K562 (cell line): ENCODE measurements around the gene LRGUK. TPM values are rescaled to one million over a fixed set of nuclear protein-coding genes. Genes with fewer than 3 reads are reported as not detected.
A peak's percentile ranks its signal among the peaks of the same experiment; 100 is the strongest.

Experiments used
- ATF3 ChIP-seq, 2 experiments: fragments of 450-650 bp in 1 of 2; sonication (generic) in 1 of 2; formaldehyde crosslinking in 1 of 2; IDR thresholded peaks in 1 of 2; conservative IDR thresholded peaks in 1 of 2; 2 replicates each; pipeline versions ENCODE4 v1.6.1 to v1.8.1; 2016 to 2023; ENCODE audit warnings: mild to moderate bottlenecking in 2 of 2, moderate library complexity in 2 of 2, inconsistent platforms in 1 of 2, missing genetic modification reagents in 1 of 2
- CBFA2T3 ChIP-seq: fragments of 450-650 bp; IDR thresholded peaks from 2 replicates; pipeline ENCODE4 v1.6.1; 2017
- CREM ChIP-seq: IDR thresholded peaks from 2 replicates; pipeline ENCODE4 v1.6.1; 2014; ENCODE audit warnings: antibody characterized with exemption, low read depth
- EHMT2 ChIP-seq: fragments of 450-650 bp; IDR thresholded peaks from 2 replicates; pipeline ENCODE4 v1.6.1; 2018; ENCODE audit warnings: antibody characterized with exemption
- ETV6 ChIP-seq, 3 experiments: fragments of 150-350 bp in 1 of 3; sonication (generic) in 1 of 3; formaldehyde crosslinking in 1 of 3; IDR thresholded peaks; 2 replicates each; pipeline versions ENCODE4 v1.6.1 to v1.8.0; 2014 to 2022; ENCODE audit warnings: borderline replicate concordance in 2 of 3, low read depth in 2 of 3, antibody characterized with exemption in 1 of 3, low read length in 1 of 3, mild to moderate bottlenecking in 1 of 3, missing genetic modification reagents in 1 of 3
- FOSL1 ChIP-seq: fragments of 200-800 bp; sonication (Bioruptor generic); conservative IDR thresholded peaks from 2 replicates; pipeline ENCODE4 v1.6.1; 2016; ENCODE audit warnings: missing genetic modification characterization, missing compliant biosample characterization
- JUN ChIP-seq, 2 experiments: sonication (generic) in 1 of 2; formaldehyde crosslinking in 1 of 2; IDR thresholded peaks; 2 replicates each; pipeline versions ENCODE4 v1.6.1 to v1.8.0; 2012 to 2022; ENCODE audit warnings: borderline replicate concordance in 2 of 2, mild to moderate bottlenecking in 2 of 2, improper control_type of control experiment in 1 of 2, low read depth in 1 of 2, low read length in 1 of 2, missing genetic modification reagents in 1 of 2
- MYNN ChIP-seq, 2 experiments: sonication (generic); formaldehyde crosslinking in 1 of 2; IDR thresholded peaks; 2 replicates each; pipeline versions ENCODE4 v1.5.0 to v1.6.1; 2016 to 2020; ENCODE audit warnings: antibody characterized with exemption in 1 of 2, missing genetic modification reagents in 1 of 2
- NR1H2 ChIP-seq: sonication (generic); formaldehyde crosslinking; IDR thresholded peaks from 2 replicates; pipeline ENCODE4 v1.4.0; 2020; ENCODE audit warnings: mild to moderate bottlenecking, missing genetic modification reagents
- PML ChIP-seq: IDR thresholded peaks from 2 replicates; pipeline ENCODE4 v1.6.1; 2012; ENCODE audit warnings: low read length, inconsistent platforms
- RBFOX2 ChIP-seq: fragments of 200-400 bp; formaldehyde crosslinking; IDR thresholded peaks from 2 replicates; pipeline ENCODE4 v1.6.1; 2017; ENCODE audit warnings: low read depth, mild to moderate bottlenecking, low read length, moderate library complexity
- RBM25 ChIP-seq: fragments of 200-400 bp; formaldehyde crosslinking; IDR thresholded peaks from 2 replicates; pipeline ENCODE4 v1.6.1; 2018; ENCODE audit warnings: low read length, low read depth, moderate library complexity; ENCODE audit not compliant: severe bottlenecking
- RFX1 ChIP-seq: fragments of 450-650 bp; IDR thresholded peaks from 2 replicates; pipeline ENCODE4 v1.6.1; 2016; ENCODE audit warnings: mild to moderate bottlenecking, moderate library complexity
- SMARCA4 ChIP-seq: fragments of 450-650 bp; IDR thresholded peaks from 2 replicates; pipeline ENCODE4 v1.6.1; 2016
- ZKSCAN1 ChIP-seq: fragments of 150-350 bp; IDR thresholded peaks from 2 replicates; pipeline ENCODE4 v1.6.1; 2016; ENCODE audit warnings: low read depth, low read length
- ZNF316 ChIP-seq: fragments of 450-650 bp; IDR thresholded peaks from 2 replicates; pipeline ENCODE4 v1.6.1; 2016
- polyA plus RNA-seq, 8 experiments: library from polyadenylated mRNA; depleted of rRNA in 4 of 8; stranded (reverse) in 5 of 8; unstranded in 3 of 8; fragments of >200 nt; fragmentation: Nextera tagmentation in 2 of 8; fragmentation: Illumina TruSeq in 1 of 8; extraction: Ambion mirVana in 2 of 8; extraction: Trizol in 1 of 8; gene quantifications; 2 replicates each; pipeline versions ENCODE4 v1.2.1 to v1.2.3, GENCODE V29; 2011 to 2014; ENCODE audit warnings: inconsistent platforms in 1 of 8, missing spikeins in 1 of 8
- total RNA-seq, 7 experiments: library from RNA; depleted of rRNA in 6 of 7; stranded (reverse); fragments of >200 nt in 6 of 7; fragmentation: Illumina TruSeq in 2 of 7; extraction: Trizol in 2 of 7; gene quantifications; 2 replicates each; pipeline versions ENCODE4 v1.2.1 to v1.2.3, GENCODE V29; 2011 to 2021; ENCODE audit warnings: low replicate concordance in 1 of 7
- TF ChIP-seq, protein P1 (sequence below): IDR thresholded peaks from 2 replicates; pipeline ENCODE4 v1.6.1; 2012; ENCODE audit warnings: low read depth, low read length, improper control_type of control experiment, borderline replicate concordance
- TF ChIP-seq, protein P2 (sequence below), 2 experiments: fragments of 450-650 bp; conservative IDR thresholded peaks; 2 replicates each; pipeline ENCODE4 v1.6.1; 2017; ENCODE audit warnings: mild to moderate bottlenecking in 2 of 2, moderate library complexity in 2 of 2

Gene LRGUK
- total and polyA plus RNA-seq, 9 of the 15 experiments (the other 6 are each of a cell fraction or from before 2014, with no cell fraction given) = 0.04 to 0.33 (median 0.18) TPM

DNA sequence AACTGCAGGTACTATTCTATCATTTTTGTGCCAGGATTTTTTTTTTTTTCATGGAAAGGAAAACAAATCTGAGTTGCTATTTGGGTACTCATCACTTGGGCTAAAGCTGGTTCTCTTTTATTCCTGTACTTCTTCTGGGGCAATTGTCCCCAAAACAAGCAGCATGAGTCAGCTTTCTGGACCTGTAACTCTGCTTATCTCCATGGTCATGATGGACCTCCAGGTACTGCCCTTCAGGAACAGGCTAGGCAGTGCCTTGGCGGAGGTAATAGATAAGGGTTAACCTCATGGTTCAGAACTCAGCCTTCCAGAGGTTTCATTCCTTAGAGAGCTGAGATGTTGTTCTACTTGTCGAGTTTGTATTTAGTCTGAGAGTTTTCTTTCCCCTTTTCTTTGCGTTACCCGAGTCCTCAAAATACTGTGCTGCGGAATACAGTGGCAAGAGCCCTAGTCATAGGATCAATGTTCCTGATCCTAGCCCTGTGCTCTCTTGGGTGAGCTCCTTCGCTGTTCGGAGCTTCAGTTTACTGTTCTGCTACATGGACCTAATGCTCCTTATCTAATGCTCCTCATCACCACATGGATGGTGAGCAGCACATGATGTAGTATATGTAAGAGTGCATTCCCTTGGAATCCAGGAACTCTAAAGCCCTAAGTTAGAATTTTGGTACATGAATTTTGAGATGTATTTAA, 74.6 kb downstream of the LRGUK start (continued):
- TF ChIP-seq, protein P1, sequence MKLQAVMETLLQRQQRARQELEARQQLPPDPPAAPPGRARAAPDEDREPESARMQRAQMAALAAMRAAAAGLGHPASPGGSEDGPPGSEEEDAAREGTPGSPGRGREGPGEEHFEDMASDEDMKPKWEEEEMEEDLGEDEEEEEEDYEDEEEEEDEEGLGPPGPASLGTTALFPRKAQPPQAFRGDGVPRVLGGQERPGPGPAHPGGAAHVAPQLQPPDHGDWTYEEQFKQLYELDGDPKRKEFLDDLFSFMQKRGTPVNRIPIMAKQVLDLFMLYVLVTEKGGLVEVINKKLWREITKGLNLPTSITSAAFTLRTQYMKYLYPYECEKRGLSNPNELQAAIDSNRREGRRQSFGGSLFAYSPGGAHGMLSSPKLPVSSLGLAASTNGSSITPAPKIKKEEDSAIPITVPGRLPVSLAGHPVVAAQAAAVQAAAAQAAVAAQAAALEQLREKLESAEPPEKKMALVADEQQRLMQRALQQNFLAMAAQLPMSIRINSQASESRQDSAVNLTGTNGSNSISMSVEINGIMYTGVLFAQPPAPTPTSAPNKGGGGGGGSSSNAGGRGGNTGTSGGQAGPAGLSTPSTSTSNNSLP = 0 out of 2 replicates have a peak, but pooled peaks have one; percentile 39
- 0 out of 2 replicates have a peak, but pooled peaks have one; percentile 13 for TF ChIP-seq JUN (IDR thresholded peaks at IDR 0.05; ENCODE audit: borderline replicate concordance, low read depth, low read length)
- no peak for TF ChIP-seq JUN (CRISPR knock-in tag; IDR thresholded peaks at IDR 0.05; ENCODE audit: borderline replicate concordance)
- TF ChIP-seq MYNN (IDR thresholded peaks at IDR 0.05) = peak; percentile 51; the same call in 1 of the 2 replicates
- TF ChIP-seq MYNN (CRISPR knock-in tag; IDR thresholded peaks at IDR 0.05) = no peak
- TF ChIP-seq ZKSCAN1 = 0 out of 2 replicates have a peak, but pooled peaks have one; percentile 56
- TF ChIP-seq NR1H2 (CRISPR knock-in tag) = 0 out of 2 replicates have a peak, but pooled peaks have one; percentile 49
- TF ChIP-seq PML = peak; percentile 66
- peak; percentile 52 for TF ChIP-seq RBM25
- TF ChIP-seq FOSL1 (tag) = peak; percentile 65
- TF ChIP-seq SMARCA4 = peak; percentile 92
- peak; percentile 96 for TF ChIP-seq ZNF316
- no peak for TF ChIP-seq ETV6 (IDR thresholded peaks at IDR 0.05; ENCODE audit: borderline replicate concordance in 1 of 2, low read depth in 2 of 2, low read length in 1 of 2)
- TF ChIP-seq ETV6 (CRISPR knock-in tag; IDR thresholded peaks at IDR 0.05; ENCODE audit: borderline replicate concordance) = no peak
- peak; percentile 62; the same call in 1 of the 2 replicates for TF ChIP-seq ATF3 (IDR thresholded peaks at IDR 0.05)
- no peak for TF ChIP-seq ATF3 (CRISPR knock-in tag; conservative IDR thresholded peaks at IDR 0.05)
- peak; percentile 47; the same call in 1 of the 2 replicates for TF ChIP-seq CREM
- no peak for TF ChIP-seq RFX1
- no peak for TF ChIP-seq RBFOX2
- peak; percentile 55; the same call in 1 of the 2 replicates for TF ChIP-seq EHMT2
- TF ChIP-seq, protein P2, sequence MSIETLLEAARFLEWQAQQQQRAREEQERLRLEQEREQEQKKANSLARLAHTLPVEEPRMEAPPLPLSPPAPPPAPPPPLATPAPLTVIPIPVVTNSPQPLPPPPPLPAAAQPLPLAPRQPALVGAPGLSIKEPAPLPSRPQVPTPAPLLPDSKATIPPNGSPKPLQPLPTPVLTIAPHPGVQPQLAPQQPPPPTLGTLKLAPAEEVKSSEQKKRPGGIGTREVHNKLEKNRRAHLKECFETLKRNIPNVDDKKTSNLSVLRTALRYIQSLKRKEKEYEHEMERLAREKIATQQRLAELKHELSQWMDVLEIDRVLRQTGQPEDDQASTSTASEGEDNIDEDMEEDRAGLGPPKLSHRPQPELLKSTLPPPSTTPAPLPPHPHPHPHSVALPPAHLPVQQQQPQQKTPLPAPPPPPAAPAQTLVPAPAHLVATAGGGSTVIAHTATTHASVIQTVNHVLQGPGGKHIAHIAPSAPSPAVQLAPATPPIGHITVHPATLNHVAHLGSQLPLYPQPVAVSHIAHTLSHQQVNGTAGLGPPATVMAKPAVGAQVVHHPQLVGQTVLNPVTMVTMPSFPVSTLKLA (conservative IDR thresholded peaks at IDR 0.05) = peak in 1 of 2 experiments; percentile 43; a peak in 1 of 4 replicates
- peak; percentile 95 for TF ChIP-seq CBFA2T3
